Activated CD8-positive, alpha-beta memory T cell treated with anti-CD3 and anti-CD28 coated beads for 36 hours (primary cell): ENCODE data around the gene DUSP7. TPM values are rescaled to one million over a fixed set of nuclear protein-coding genes. Genes with fewer than 3 reads are reported as not detected.

Experiments used
- CTCF ChIA-PET: fragments of 350-600 bp; sonication (Branson Sonifier 250); formaldehyde crosslinking; loops from one replicate; lab custom pipeline; 2021; ENCODE audit warnings: antibody characterized with exemption; lab: Charles Lee
- POLR2A ChIA-PET: fragments of 350-600 bp; sonication (Branson Sonifier 250); formaldehyde crosslinking; loops from one replicate; lab custom pipeline; 2021; ENCODE audit warnings: antibody characterized with exemption; lab: Charles Lee
- total RNA-seq, 2 experiments: library from RNA; stranded (reverse); gene quantifications; one replicate each; pipeline ENCODE4 v1.2.3, GENCODE V29; 2021

DUSP7 gene, protein sequence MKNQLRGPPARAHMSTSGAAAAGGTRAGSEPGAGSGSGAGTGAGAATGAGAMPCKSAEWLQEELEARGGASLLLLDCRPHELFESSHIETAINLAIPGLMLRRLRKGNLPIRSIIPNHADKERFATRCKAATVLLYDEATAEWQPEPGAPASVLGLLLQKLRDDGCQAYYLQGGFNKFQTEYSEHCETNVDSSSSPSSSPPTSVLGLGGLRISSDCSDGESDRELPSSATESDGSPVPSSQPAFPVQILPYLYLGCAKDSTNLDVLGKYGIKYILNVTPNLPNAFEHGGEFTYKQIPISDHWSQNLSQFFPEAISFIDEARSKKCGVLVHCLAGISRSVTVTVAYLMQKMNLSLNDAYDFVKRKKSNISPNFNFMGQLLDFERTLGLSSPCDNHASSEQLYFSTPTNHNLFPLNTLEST
- total RNA-seq = 10 to 100 TPM; 26.5 to 26.8 TPM

- ChIA-PET CTCF (interaction anchor here (0.6 to 5.6 kb wide), 6 partner anchors 55 to 98 kb away, joined by 3 to 25 read pairs (median 4); partner anchors contain the start of genes POC1A and RPL29), POLR2A (interaction anchor here (0.5 to 3.0 kb wide), 7 partner anchors 61 to 222 kb away, joined by 3 to 14 read pairs (median 5); partner anchors contain the start of genes POC1A, RPL29, RRP9 and WDR82)
These were observed at the start of gene DUSP7 for GRCh38 chr3:52056521-52056967. TSS of gene DUSP7 (minus strand) at chr3:52056571. CDS start at chr3:52056366, 205 bp downstream.

DNA sequence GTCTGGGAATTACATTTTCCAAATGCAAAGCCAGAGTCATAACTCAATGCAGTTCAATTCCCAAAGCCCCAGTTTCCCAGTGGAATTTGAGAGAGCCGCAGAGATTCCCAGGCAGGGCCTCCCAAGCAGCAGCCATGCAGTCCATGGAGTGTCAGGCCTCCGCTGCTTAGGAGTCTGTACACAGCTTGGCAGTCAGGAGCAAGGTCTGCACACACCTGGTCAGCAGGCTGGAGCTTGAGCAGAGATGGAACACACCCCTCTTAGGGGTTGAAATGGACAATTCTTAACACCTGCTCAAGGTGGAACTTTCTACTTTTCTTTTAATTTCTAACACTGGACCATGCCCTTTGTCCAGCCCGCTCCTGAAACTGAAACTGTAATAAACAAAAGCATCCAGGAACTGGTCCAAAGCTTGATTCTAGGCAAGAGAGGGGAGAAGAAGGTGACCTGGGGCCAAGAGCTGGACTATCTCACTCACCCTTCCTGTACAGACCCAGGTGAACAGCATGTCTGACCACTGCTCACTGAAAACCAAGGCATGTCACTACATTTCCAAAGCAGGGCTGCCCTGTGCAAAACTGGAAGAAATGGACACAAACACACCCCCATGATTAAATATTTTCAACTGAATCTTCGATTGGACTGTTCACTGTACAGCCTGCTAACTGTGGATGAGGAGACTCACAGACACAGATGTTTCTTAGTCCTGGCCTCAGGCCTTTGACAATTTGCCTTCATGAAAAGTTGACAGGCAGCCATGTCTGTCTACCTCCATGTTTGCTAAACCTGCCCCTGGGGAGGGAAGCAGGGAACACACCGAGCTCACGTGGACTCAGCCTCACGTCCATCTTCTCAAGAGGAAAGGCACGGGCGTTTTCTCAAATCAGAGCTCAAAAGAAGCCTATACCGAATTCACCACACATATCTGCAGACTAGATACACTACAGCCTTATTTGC is 48.6 kb upstream of the DUSP7 start:
- CTCF ChIA-PET = interaction anchor here (1.2 kb wide), 1 partner anchor 12 kb away, joined by 3 read pairs; no protein-coding TSS in a partner anchor

GRCh38 chr3:52102934-52103333 is 46.6 kb upstream of the DUSP7 start:
- ChIA-PET CTCF (no interaction called here), POLR2A (no interaction called here)

More for the DNA sequence above, 48.6 kb upstream of the DUSP7 start:
- POLR2A ChIA-PET = interaction anchor here (0.7 kb wide), 1 partner anchor 183 kb away, joined by 11 read pairs; the partner anchor contains the start of gene GLYCTK

- POLR2A ChIA-PET = no interaction called here
- CTCF ChIA-PET = no interaction called here
These were observed 42.6 kb upstream of the DUSP7 start for GRCh38 chr3:52099001-52099401.

DNA sequence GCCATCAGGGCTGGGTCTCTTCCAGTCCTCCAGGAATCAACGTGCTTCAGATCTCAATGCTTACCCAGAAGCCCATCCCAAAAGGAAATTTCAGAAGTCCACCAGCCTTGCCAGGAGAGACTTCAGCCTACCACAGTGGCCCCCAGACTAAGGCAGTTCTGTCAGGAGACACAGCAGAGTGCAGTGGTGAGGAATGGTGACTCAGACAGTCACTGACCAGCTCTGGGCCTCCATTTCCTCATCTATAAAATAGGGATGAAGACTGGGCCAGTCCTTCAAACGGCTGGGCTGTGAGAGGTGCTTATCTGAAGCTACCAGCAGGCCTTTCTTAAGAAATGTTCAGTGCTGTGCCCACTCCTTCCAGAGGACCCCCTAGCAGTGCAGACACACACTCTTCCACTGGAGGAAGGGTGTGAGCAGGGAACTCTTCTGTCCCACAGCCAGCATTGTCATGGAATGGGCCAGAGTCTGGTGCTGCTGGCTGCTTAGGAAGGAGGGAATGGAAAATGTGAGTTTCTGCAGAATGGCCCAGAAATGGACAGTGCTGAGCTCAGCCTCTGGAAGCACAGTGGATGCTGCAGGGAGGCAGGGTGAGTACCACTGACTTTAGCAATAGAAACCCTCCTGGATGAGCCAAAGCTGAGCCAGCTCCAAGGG is 41.6 kb upstream of the DUSP7 start:
- CTCF ChIA-PET = no interaction called here
- POLR2A ChIA-PET = no interaction called here

- POLR2A ChIA-PET = no interaction called here
- CTCF ChIA-PET = no interaction called here
These were observed 39.8 kb upstream of the DUSP7 start for GRCh38 chr3:52095990-52096775.

DNA sequence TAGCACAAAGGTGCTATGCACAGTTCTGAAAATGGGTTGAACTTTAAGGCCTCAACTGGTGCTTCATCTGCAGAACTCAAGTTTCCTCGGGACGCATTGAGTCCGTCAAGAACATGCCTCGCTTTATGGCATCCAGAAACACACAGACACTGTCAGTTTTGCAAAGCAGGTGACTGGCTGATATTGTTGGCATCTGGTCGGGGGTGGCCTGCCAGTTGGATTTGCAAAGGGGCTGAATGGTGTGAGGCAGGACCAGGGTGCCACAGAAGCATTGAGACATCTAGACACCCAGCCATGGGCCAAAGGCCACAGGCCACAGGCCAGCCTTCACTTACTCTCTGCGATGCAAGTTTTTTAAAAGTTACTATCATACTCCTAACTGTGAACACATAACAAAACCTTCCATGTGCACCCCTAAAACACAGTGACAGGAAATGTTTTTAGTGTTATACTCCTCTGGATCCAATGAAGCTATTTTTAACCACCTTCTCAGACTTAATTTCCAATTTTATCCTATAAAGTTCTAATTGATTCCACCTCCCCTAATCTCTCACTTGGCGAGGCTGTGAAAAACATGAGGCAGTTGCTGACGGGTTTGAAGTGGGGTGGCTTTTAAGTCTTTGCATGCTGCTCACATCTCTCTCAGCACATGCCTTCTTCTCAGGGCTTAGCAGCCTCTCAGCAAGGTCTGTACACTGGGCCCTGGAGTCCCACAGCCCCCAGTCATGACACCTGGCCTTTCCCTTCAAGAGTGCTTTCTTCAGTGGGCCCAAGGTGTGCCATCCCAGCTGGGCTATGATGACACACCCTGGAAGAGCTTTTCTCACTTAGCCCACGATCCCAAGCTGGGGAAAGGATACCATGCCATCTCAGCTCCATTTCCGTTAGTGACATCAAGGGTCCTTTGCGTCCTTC is 38.5 kb upstream of the DUSP7 start:
- CTCF ChIA-PET = no interaction called here

DNA sequence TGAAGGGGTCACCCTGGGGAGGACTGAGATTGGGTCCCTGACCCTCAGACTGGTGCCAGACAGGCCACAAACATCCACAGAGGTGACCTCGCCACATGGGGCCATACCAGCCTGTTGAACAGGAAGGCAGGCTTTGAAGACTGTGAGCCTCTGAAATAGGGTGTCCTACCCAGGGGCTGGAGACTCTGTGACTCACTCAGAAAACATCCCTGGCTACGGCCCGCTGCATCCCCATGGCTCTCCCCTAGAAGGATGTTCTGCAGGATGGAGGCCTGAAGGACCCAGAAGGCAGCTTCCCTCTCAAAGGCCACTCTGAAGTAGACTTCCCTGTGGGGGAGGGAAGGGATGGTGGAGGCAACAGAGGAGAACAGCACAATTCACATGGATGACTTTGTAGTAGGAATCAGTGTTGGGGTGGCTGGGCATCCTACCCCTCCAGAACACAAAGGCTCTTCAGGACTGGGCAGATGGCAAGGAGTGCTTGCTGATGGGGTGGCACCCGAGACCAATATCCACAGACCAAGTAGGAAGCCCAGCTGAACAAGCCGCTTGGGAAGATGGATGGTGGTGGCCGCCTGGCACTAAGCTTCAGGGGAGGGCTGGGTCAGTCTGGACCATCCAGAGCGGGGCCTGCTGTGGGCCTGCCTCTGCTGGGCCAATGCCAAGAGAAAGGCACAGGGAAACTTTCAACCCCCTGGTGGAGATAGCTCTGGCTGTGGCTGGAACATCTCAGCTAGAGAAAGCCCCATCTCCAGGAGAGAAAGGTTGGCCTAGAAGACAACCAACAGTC is 37.6 kb upstream of the DUSP7 start:
- POLR2A ChIA-PET = no interaction called here
- CTCF ChIA-PET = interaction anchor here (1.0 kb wide), 1 partner anchor 11 kb away, joined by 3 read pairs; no protein-coding TSS in a partner anchor

More for the DNA sequence above, 38.5 kb upstream of the DUSP7 start:
- POLR2A ChIA-PET = no interaction called here

DNA sequence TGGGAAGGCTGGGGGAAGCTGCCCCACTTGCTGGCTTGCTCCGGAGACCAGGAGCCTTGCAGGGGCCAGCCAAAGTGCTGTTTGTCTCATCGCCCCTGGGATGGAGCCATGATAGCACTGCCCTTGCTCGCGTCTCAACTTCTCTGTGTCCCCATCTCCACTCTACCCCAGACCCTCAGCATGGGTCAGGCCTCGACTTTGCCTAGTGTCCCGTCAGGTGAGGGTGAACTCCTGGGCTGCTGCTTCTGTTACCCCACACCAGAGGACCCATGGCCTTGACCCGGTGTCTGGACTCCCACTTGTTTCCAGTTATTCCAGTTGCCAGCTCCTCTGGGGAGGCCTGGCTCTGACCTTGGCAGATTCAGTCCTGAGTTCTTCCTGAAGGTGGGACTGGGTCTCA is 36.5 kb upstream of the DUSP7 start:
- POLR2A ChIA-PET = no interaction called here
- CTCF ChIA-PET = interaction anchor here (1.0 kb wide), 1 partner anchor 12 kb away, joined by 3 read pairs; no protein-coding TSS in a partner anchor

GRCh38 chr3:52092271-52092660 is 35.9 kb upstream of the DUSP7 start:
- CTCF ChIA-PET = no interaction called here

GRCh38 chr3:52091586-52092270 is 35.4 kb upstream of the DUSP7 start:
- POLR2A ChIA-PET = interaction anchor here (0.6 kb wide), 1 partner anchor 506 kb away, joined by 5 read pairs; no protein-coding TSS in a partner anchor

More at GRCh38 chr3:52092271-52092660, 35.9 kb upstream of the DUSP7 start:
- POLR2A ChIA-PET = no interaction called here

DNA sequence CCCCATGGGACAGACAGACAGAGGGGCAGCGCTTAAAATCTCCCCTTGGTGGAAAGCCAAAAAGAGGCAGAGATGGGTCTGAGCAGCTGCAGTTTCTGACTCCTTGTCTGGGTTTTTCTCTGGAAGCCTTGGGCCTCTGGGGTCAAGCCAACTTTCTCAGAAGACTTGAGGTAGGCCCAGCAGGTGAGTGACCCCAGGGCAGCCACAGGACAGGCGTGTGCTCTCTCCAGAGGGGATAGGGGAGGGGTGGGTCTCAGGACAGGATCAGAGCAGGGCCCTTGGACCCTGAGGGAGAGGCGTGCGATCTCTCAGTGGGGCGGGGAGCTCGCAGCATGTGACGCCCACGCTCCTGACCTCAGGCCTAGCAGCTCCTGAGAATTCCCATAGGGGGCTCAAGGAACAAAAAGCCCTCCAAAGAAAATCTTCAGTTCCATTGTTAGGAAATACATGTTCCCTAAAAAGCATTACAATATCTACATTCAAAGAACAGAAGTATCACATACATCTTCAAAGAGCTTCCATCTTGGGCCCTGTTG is 34.6 kb upstream of the DUSP7 start:
- POLR2A ChIA-PET = no interaction called here
- CTCF ChIA-PET = no interaction called here

More at GRCh38 chr3:52091586-52092270, 35.4 kb upstream of the DUSP7 start:
- CTCF ChIA-PET = no interaction called here

DNA sequence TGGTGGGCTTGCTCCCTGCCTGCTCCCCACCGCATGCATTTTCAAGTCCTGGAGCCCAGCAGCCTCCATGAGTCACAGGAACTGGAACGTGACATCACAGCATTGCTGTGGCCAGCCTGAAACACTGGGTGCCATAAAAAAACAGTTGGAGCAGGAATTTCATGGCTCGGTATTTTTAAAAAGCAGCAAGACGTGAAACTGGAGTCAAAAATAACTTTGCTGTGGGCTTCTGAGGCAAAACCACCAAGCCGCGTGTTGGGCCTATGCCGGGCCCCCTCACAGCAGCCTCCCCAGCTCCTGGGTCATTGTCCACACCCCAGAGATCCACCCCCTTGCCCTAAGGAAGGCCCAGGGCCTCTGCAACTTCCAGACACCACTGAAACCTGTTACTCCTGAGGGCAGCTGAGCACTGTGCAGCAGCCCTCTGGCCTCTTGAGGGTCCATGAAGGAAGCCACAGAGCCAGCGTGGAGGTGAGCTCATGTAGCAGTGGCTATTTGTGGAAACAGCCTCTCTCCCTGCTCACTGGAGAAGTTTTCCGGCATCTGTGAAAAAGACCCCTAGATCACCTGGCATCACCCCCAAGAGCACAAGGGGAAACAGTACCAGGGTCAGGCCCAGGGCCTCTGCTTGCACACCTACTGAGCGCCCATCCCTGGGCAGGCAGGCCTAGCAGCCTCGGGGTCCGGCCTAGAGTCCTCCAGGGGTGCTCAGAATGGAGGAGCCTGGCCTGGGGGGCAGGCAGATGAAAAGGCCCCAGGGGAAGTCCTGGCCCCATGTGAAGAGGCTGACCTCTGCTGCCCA is 34.0 kb upstream of the DUSP7 start:
- ChIA-PET POLR2A (no interaction called here), CTCF (no interaction called here)

GRCh38 chr3:52089691-52090090 is 33.3 kb upstream of the DUSP7 start:
- ChIA-PET CTCF (no interaction called here), POLR2A (no interaction called here)
